Measurements from ENCODE around the gene HDLBP.

HDLBP gene

DNA sequence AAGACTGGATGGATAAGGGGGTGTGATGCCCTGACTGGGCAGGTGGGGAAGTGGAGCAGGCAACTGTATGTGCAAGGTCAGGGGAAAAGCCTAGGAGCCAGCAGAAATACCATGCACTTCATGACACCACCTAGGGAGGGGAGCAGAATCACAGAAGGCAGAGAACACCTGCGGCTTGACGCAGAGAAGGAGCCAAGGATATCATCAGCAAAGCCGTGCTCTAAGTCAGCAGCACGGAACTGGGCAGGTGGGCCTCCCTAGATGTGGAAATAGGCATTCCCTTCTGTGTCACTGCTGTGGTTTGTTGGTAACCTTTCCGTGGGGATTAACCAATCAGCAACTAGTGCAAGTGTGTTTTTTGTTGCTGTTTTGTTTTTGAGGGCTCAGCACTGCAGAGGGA is 41.3 kb downstream of the HDLBP start:
- no peaks in the 10 kb centered on the region for H3K9me3 ChIP-seq (ENCODE audit: insufficient read depth, low read length)
- no peak overlapping the region for H3K27ac ChIP-seq (ENCODE audit: low read depth, low read length)
- H3K36me3 ChIP-seq (ENCODE audit: low read length), result 0 out of 2 replicates have a peak, but pooled peaks cover 5% of the 10 kb centered on the region
- no peak for TF ChIP-seq EZH2phosphoT487 (conservative IDR thresholded peaks at IDR 0.05; ENCODE audit: low read length)
- TF ChIP-seq, protein P1, sequence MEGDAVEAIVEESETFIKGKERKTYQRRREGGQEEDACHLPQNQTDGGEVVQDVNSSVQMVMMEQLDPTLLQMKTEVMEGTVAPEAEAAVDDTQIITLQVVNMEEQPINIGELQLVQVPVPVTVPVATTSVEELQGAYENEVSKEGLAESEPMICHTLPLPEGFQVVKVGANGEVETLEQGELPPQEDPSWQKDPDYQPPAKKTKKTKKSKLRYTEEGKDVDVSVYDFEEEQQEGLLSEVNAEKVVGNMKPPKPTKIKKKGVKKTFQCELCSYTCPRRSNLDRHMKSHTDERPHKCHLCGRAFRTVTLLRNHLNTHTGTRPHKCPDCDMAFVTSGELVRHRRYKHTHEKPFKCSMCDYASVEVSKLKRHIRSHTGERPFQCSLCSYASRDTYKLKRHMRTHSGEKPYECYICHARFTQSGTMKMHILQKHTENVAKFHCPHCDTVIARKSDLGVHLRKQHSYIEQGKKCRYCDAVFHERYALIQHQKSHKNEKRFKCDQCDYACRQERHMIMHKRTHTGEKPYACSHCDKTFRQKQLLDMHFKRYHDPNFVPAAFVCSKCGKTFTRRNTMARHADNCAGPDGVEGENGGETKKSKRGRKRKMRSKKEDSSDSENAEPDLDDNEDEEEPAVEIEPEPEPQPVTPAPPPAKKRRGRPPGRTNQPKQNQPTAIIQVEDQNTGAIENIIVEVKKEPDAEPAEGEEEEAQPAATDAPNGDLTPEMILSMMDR (IDR thresholded peaks at IDR 0.05; ENCODE audit: insufficient read depth, low read length, poor library complexity, severe bottlenecking), result no peak
- no peak overlapping the region for H3K9ac ChIP-seq (ENCODE audit: low read length)
- H3K4me3 ChIP-seq (ENCODE audit: insufficient read depth, low read length, poor library complexity, severe bottlenecking), result no peak overlapping the region
- H3F3A ChIP-seq (ENCODE audit: insufficient read depth), result peaks cover 7% of the 10 kb centered on the region; the same call in 1 of the 2 replicates
- H4K20me1 ChIP-seq (ENCODE audit: low read depth, low read length), result peaks cover 20% of the 10 kb centered on the region
- peaks cover 74% of the 10 kb centered on the region for H3K79me2 ChIP-seq (ENCODE audit: insufficient read depth, low read length)
- no peak overlapping the region for H2AFZ ChIP-seq (ENCODE audit: low read depth, low read length, severe bottlenecking)
- no peak overlapping the region for H3K4me2 ChIP-seq (ENCODE audit: low read depth, low read length, poor library complexity, severe bottlenecking)
- H3K27me3 ChIP-seq (ENCODE audit: low read length), result no peaks in the 10 kb centered on the region
- no peaks in the 10 kb centered on the region for H3K9me2 ChIP-seq (replicated peaks; ENCODE audit: insufficient read depth, low read length)

DNA sequence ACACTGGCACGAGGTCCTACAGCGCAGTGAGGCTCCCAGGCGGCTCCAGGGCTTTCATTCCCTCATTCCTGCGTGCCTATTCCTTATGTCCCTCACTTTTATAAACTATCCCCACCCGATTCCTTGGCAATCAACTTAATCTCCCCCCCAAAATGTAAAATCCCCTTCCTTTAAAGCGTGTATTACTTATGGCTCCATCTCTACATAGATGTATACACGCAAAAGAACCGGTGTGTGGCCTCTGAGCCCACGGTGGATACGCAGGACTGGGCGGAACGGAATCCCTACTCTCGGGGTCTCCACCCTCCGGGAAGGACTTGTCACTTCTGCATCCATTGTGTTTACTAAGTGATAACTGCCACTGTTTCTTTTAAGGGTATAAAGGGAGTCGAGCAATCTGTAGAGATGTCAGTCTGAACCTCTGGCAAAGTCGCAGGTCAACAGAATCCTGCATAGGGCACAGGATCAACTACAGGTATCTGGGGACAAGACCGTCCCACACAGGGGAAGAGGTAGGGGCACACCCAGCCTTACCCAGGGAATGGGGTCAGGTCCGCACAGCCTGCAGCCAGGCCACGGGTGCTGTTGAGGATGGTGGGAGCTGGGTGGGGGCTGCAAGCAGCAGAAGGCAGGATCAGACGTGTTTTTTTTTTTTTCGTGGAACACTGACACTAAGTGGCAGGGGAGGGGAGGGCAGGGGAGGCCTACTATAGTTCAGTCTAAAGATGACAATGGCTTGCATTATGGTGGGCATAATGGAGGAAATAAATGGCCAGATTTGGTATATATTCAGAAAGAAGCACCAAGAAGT is 42.1 kb downstream of the HDLBP start:
- no peak overlapping the region for H2AFZ ChIP-seq (ENCODE audit: low read depth, low read length, severe bottlenecking)
- H3K79me2 ChIP-seq (ENCODE audit: insufficient read depth, low read length), result peaks cover 72% of the 10 kb centered on the region
- H3K9me3 ChIP-seq (ENCODE audit: insufficient read depth, low read length), result no peaks in the 10 kb centered on the region
- H3K9me2 ChIP-seq (replicated peaks; ENCODE audit: insufficient read depth, low read length), result no peaks in the 10 kb centered on the region
- peaks cover 7% of the 10 kb centered on the region; the same call in 1 of the 2 replicates for H3F3A ChIP-seq (ENCODE audit: insufficient read depth)
- H4K20me1 ChIP-seq (ENCODE audit: low read depth, low read length), result peaks cover 20% of the 10 kb centered on the region
- H3K4me3 ChIP-seq (ENCODE audit: insufficient read depth, low read length, poor library complexity, severe bottlenecking), result peak overlapping the region; percentile 32
- peak overlapping the region; percentile 36; the same call in 1 of the 2 replicates for H3K9ac ChIP-seq (ENCODE audit: low read length)
- H3K4me2 ChIP-seq (ENCODE audit: low read depth, low read length, poor library complexity, severe bottlenecking), result peak overlapping the region; percentile 53
- no peak overlapping the region for H3K27ac ChIP-seq (ENCODE audit: low read depth, low read length)
- TF ChIP-seq, protein P1 (IDR thresholded peaks at IDR 0.05; ENCODE audit: insufficient read depth, low read length, poor library complexity, severe bottlenecking), result no peak
- TF ChIP-seq EZH2phosphoT487 (conservative IDR thresholded peaks at IDR 0.05; ENCODE audit: low read length), result no peak
- H3K36me3 ChIP-seq (ENCODE audit: low read length), result 0 out of 2 replicates have a peak, but pooled peaks cover 5% of the 10 kb centered on the region
- no peaks in the 10 kb centered on the region for H3K27me3 ChIP-seq (ENCODE audit: low read length)

DNA sequence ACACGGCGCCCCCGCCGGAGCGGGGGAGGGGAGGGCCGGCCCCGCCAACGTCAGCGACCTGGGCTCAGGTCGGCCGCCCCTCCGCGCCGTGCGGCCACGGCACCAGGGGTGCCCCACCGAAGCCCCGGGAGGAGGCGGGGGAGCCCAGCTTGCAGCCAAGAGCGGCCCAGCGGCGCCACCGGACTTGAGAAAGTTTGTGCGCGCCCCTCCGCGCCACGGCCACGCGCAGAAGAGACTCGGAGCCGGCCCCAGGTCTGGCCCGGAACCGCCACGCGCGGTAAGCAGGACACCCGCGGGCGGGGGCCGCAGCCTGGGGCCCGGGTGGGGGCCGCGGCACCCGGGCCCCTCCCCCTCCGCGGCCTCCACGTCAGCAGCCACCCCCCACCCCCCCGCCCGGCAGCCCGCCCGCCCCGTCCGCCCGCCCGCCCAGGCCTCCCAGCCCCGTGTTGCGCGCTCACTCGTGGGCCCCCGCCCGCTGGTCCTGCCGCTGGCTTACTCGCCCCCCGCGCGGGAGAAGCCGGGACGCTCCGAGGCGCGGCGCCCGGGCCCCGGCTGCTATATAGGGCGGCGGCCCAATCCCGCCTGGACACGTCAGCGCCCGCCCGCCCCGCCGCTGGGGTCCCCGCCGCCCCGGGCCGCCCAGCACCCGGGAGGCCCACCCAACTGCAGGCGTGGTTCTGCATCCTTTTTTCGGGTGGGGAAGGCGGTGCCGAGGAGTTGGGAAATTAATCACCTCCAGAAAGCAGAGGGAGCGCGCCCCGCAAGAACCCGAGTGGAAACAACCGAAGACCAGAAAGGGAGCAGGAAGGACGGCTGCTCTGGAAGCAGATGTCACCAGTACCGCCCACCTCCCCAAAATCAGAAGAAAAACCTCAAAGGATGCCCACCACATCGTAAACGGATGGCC is 42.9 kb downstream of the HDLBP start:
- Histone ChIP-seq H3F3A (ENCODE audit: insufficient read depth) (peaks cover 7% of the 10 kb centered on the region; the same call in 1 of the 2 replicates), H3K36me3 (ENCODE audit: low read length) (0 out of 2 replicates have a peak, but pooled peaks cover 8% of the 10 kb centered on the region), H3K27ac (ENCODE audit: low read depth, low read length) (no peak overlapping the region; the same call in 1 of the 2 replicates), H3K4me3 (ENCODE audit: insufficient read depth, low read length, poor library complexity, severe bottlenecking) (peak overlapping the region; percentile 67), H3K27me3 (ENCODE audit: low read length) (no peaks in the 10 kb centered on the region), H4K20me1 (ENCODE audit: low read depth, low read length) (peaks cover 23% of the 10 kb centered on the region), H3K9me3 (ENCODE audit: insufficient read depth, low read length) (no peaks in the 10 kb centered on the region), H3K79me2 (ENCODE audit: insufficient read depth, low read length) (peaks cover 65% of the 10 kb centered on the region), H3K9me2 (replicated peaks; ENCODE audit: insufficient read depth, low read length) (no peaks in the 10 kb centered on the region), H3K4me2 (ENCODE audit: low read depth, low read length, poor library complexity, severe bottlenecking) (peak overlapping the region; percentile 62), H2AFZ (ENCODE audit: low read depth, low read length, severe bottlenecking) (no peak overlapping the region), H3K9ac (ENCODE audit: low read length) (peak overlapping the region; percentile 69)
- TF ChIP-seq EZH2phosphoT487 (conservative IDR thresholded peaks at IDR 0.05; ENCODE audit: low read length), result no peak
- TF ChIP-seq, protein P1 (IDR thresholded peaks at IDR 0.05; ENCODE audit: insufficient read depth, low read length, poor library complexity, severe bottlenecking), result no peak

Data from SU-DHL-6 (cell line).